ENCODE data around the gene MPST.

The MPST gene

DNA sequence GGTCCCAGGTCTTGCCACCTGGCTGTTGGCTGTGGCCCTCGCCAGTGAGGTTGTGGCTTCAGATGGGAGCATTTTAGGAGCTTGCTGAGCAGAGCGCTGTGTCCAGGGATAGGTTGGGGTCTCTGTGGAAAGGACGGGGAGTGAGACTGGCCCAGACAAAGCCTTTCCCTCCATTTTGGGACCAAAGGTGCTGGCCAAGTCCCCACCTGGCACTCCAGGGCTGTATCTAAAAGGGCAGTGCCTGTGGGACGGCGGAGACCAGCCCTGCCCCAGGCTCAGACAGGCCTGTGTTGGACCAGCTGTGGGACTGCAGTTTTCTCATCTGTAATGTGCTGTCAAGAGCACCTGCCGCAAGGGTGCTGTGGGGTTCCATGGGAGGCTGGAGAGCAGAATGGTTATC, 27.0 kb downstream of the MPST start:
- H4K20me1 ChIP-seq (ENCODE audit: insufficient read depth), result no peaks in the 10 kb centered on the region
- H2AFZ ChIP-seq (ENCODE audit: low read depth), result no peak overlapping the region
- H3K4me2 ChIP-seq, result no peak overlapping the region
- no peak overlapping the region for H3K9ac ChIP-seq
- no peaks in the 10 kb centered on the region for H3K36me3 ChIP-seq (ENCODE audit: insufficient read depth)
- TF ChIP-seq, protein P1, sequence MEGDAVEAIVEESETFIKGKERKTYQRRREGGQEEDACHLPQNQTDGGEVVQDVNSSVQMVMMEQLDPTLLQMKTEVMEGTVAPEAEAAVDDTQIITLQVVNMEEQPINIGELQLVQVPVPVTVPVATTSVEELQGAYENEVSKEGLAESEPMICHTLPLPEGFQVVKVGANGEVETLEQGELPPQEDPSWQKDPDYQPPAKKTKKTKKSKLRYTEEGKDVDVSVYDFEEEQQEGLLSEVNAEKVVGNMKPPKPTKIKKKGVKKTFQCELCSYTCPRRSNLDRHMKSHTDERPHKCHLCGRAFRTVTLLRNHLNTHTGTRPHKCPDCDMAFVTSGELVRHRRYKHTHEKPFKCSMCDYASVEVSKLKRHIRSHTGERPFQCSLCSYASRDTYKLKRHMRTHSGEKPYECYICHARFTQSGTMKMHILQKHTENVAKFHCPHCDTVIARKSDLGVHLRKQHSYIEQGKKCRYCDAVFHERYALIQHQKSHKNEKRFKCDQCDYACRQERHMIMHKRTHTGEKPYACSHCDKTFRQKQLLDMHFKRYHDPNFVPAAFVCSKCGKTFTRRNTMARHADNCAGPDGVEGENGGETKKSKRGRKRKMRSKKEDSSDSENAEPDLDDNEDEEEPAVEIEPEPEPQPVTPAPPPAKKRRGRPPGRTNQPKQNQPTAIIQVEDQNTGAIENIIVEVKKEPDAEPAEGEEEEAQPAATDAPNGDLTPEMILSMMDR (conservative IDR thresholded peaks at IDR 0.05; ENCODE audit: low read depth, low read length), result no peak
- H3K27ac ChIP-seq, result no peak overlapping the region
- H3K4me3 ChIP-seq (IDR thresholded peaks at IDR 0.05; ENCODE audit: insufficient read depth, low read depth, low read length), result no peak overlapping the region
- H3K4me1 ChIP-seq (ENCODE audit: low read depth, poor library complexity, severe bottlenecking), result peaks cover 9% of the 10 kb centered on the region
- H3K27me3 ChIP-seq (ENCODE audit: insufficient read depth, low read depth), result no peaks in the 10 kb centered on the region
- H3K79me2 ChIP-seq (ENCODE audit: insufficient read depth, low read depth), result no peaks in the 10 kb centered on the region

DNA sequence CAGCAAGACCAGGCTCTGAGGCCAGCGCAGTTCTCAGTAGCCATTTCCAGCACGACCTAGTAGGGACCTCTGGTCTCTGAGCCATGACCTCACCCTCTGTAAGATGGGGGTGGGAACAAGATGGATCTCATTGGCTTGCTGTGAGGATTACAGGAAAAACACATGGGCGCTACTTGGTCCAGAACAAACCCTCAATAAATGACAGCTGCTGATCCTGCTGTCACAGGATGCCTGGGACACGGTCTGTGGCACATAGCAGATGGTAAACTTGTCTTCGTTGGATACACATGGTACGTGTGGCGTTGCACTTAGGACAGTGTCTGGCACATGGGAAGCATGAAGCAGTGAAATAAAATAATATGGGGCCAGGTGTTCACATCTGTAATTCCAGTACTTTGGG, 27.5 kb downstream of the MPST start:
- H3K9ac ChIP-seq, result no peak overlapping the region
- peaks cover 9% of the 10 kb centered on the region for H3K4me1 ChIP-seq (ENCODE audit: low read depth, poor library complexity, severe bottlenecking)
- H3K4me3 ChIP-seq (IDR thresholded peaks at IDR 0.05; ENCODE audit: insufficient read depth, low read depth, low read length), result no peak overlapping the region
- H3K36me3 ChIP-seq (ENCODE audit: insufficient read depth), result no peaks in the 10 kb centered on the region
- H3K79me2 ChIP-seq (ENCODE audit: insufficient read depth, low read depth), result no peaks in the 10 kb centered on the region
- no peaks in the 10 kb centered on the region for H4K20me1 ChIP-seq (ENCODE audit: insufficient read depth)
- TF ChIP-seq, protein P1 (conservative IDR thresholded peaks at IDR 0.05; ENCODE audit: low read depth, low read length), result no peak
- H3K27ac ChIP-seq, result no peak overlapping the region
- H2AFZ ChIP-seq (ENCODE audit: low read depth), result no peak overlapping the region
- H3K27me3 ChIP-seq (ENCODE audit: insufficient read depth, low read depth), result no peaks in the 10 kb centered on the region
- H3K4me2 ChIP-seq, result no peak overlapping the region

DNA sequence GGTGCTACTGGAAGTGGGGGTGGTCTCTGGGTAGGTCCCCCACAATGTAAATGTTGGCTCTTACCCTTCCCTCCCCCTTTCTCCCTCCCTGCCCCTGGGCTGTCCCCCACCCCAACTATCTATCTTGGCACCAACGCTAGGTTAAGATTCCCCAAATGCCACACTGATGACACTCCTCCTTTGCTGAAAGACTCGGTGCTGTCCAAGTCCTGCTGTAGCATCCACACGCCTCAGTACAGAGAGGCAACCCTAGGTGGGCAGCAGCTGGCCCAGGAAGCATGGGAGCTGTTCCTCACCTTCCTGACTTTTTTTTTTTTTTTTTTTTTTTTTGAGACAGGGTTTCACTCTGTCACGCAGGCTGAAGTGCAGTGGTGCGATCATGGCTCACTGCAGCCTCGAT, 28.6 kb downstream of the MPST start:
- Histone ChIP-seq H4K20me1 (ENCODE audit: insufficient read depth) (no peaks in the 10 kb centered on the region), H3K9ac (no peak overlapping the region), H3K27ac (no peak overlapping the region), H3K4me2 (no peak overlapping the region), H3K4me3 (IDR thresholded peaks at IDR 0.05; ENCODE audit: insufficient read depth, low read depth, low read length) (no peak overlapping the region), H2AFZ (ENCODE audit: low read depth) (no peak overlapping the region), H3K79me2 (ENCODE audit: insufficient read depth, low read depth) (no peaks in the 10 kb centered on the region), H3K4me1 (ENCODE audit: low read depth, poor library complexity, severe bottlenecking) (peaks cover 9% of the 10 kb centered on the region), H3K27me3 (ENCODE audit: insufficient read depth, low read depth) (no peaks in the 10 kb centered on the region), H3K36me3 (ENCODE audit: insufficient read depth) (no peaks in the 10 kb centered on the region)
- TF ChIP-seq, protein P1 (conservative IDR thresholded peaks at IDR 0.05; ENCODE audit: low read depth, low read length), result no peak

DNA sequence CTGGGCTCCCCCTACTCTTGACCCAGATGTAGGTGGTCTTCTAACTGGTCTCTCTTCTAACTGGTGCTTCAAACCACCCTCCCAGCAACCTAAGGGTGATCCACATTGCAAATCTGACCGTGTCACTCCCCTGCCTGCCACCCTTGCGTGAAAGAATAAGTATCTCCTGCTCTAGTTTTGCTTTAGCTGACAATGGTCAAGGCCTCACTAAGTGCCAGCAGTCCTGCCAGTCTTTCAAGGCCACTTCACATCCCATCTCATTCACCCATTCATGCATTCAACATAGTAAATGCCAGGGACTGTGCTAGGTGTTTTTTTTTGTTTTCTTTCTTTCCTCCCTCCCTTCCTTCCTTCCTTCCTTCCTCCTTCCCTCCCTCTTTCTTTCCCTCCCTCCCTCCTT, 29.7 kb downstream of the MPST start:
- TF ChIP-seq, protein P1 (conservative IDR thresholded peaks at IDR 0.05; ENCODE audit: low read depth, low read length), result no peak
- H3K9ac ChIP-seq, result no peak overlapping the region
- no peak overlapping the region for H3K4me3 ChIP-seq (IDR thresholded peaks at IDR 0.05; ENCODE audit: insufficient read depth, low read depth, low read length)
- H2AFZ ChIP-seq (ENCODE audit: low read depth), result no peak overlapping the region
- no peak overlapping the region for H3K4me2 ChIP-seq
- H3K36me3 ChIP-seq (ENCODE audit: insufficient read depth), result no peaks in the 10 kb centered on the region
- H3K27ac ChIP-seq, result no peak overlapping the region
- no peaks in the 10 kb centered on the region for H4K20me1 ChIP-seq (ENCODE audit: insufficient read depth)
- H3K27me3 ChIP-seq (ENCODE audit: insufficient read depth, low read depth), result no peaks in the 10 kb centered on the region
- peaks cover 3% of the 10 kb centered on the region for H3K4me1 ChIP-seq (ENCODE audit: low read depth, poor library complexity, severe bottlenecking)
- H3K79me2 ChIP-seq (ENCODE audit: insufficient read depth, low read depth), result no peaks in the 10 kb centered on the region

Measured in KMS-11 (cell line).